Urinary bladder (tissue), 4 donors: ENCODE measurements around the gene AMDHD1. TPM values are rescaled to one million over a fixed set of nuclear protein-coding genes. Genes with fewer than 3 reads are reported as not detected.

Source experiments
- DNase-seq: peaks from one replicate; pipeline ENCODE4 v3.0.0-alpha.2; 2015; ENCODE audit errors: extremely low spot score
- H3K27ac ChIP-seq: one replicate; pipeline ENCODE4 v1.5.1; 2013; ENCODE audit warnings: low read depth, mild to moderate bottlenecking, moderate library complexity
- H3K36me3 ChIP-seq: one replicate; pipeline ENCODE4 v1.6.1; 2013; ENCODE audit warnings: mild to moderate bottlenecking, moderate library complexity; ENCODE audit not compliant: insufficient read depth
- H3K4me1 ChIP-seq: one replicate; pipeline ENCODE4 v1.6.1; 2013; ENCODE audit warnings: mild to moderate bottlenecking, moderate library complexity; ENCODE audit not compliant: insufficient read depth
- H3K4me3 ChIP-seq: one replicate; pipeline ENCODE4 v1.5.1; 2013; ENCODE audit warnings: low read depth, low read length
- WGBS: extraction: QIAGEN DNeasy Blood & Tissue Kit; methylation state at CpG from one replicate; pipeline ENCODE4 v1.1.7; 2013; 5-methylcytosine and 5-hydroxymethylcytosine counted together
- polyA plus RNA-seq: library from polyadenylated mRNA; stranded (reverse); fragments of 200-250 nt; gene quantifications from one replicate; pipeline ENCODE4 v1.2.3, GENCODE V29; 2013
- total RNA-seq: library from RNA; depleted of rRNA; stranded (reverse); fragments of >200 nt; gene quantifications from one replicate; pipeline ENCODE4 v1.2.3, GENCODE V29; 2014
- donor health status: healthy with polysubstance abuse.
- donor health status: healthy.

The AMDHD1 gene
- total and polyA plus RNA-seq, 2 donors, result 0.16 to 0.80 TPM

GRCh38 chr12:95993907-95994306, 50.8 kb downstream of the AMDHD1 start:
- Histone ChIP-seq H3K36me3 (no peaks in the 10 kb centered on the region), H3K27ac (no peak overlapping the region), H3K4me3 (no peak overlapping the region), H3K4me1 (no peaks in the 10 kb centered on the region)
- WGBS, result 82% methylated on average over 7 of the region's 7 CpGs
- no peak for DNase-seq

- DNase-seq, result no peak
- 89% methylated on average over 5 of the region's 5 CpGs for WGBS
- Histone ChIP-seq H3K4me3 (no peak overlapping the region), H3K36me3 (no peaks in the 10 kb centered on the region), H3K4me1 (no peaks in the 10 kb centered on the region), H3K27ac (no peak overlapping the region)
Observed at GRCh38 chr12:95994476-95994875, 51.3 kb downstream of the AMDHD1 start.

DNA sequence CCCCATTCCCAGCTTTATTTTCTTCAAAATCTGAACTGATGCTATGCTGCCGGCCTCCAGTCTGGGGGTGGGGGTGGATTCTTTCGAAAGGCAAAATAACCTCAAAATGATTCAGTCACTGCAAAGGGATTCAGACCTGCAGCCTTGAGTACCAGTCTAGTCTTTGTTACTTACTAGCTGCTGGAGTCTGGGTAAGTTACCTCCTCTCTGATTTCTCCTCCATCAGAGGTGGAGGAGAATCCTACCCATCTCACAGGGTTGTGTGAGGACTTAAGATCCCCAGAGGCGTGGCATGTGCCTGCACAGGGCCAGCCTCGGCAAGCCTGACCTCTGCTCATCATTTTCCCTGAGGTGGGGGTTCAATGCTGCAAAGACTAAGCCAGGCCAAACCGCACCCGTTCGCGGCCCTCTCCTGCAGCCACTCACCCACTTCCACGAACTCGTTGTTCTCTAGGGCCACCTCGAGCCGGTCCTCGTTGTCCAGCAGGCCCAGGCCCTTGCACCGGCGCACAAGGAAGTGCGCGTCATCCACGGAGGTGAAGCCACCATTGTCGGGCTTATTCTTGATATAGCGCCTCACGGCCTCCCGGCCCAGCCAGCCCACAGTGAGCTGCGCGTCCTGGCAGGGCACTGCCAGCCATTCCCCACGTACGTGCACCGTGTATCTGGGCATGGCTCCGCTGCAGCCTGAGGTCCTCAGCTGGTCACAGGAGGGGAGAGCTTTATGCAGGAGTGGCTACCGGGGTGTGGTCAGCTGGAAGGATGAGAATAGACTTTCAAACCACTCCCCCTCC, 52.3 kb downstream of the AMDHD1 start:
- H3K27ac ChIP-seq, result no peak overlapping the region
- 93% methylated on average over 29 of the region's 29 CpGs for WGBS
- no peak overlapping the region for H3K4me3 ChIP-seq
- DNase-seq, result no peak
- no peaks in the 10 kb centered on the region for H3K36me3 ChIP-seq
- H3K4me1 ChIP-seq, result no peaks in the 10 kb centered on the region

GRCh38 chr12:95996034-95996658, 53.0 kb downstream of the AMDHD1 start, which contains the start of gene HAL:
HAL (minus strand) TSS chr12:95996344; CDS start chr12:95995910, 434 bp downstream.
- WGBS, result 71% methylated on average over 7 of the region's 7 CpGs
- Histone ChIP-seq H3K4me3 (no peak within 1 kb of the TSS), H3K27ac (no peak within 1 kb of the TSS), H3K36me3 (no peaks in the 10 kb centered on the region), H3K4me1 (no peaks in the 10 kb centered on the region)
- DNase-seq, result no peak

DNA sequence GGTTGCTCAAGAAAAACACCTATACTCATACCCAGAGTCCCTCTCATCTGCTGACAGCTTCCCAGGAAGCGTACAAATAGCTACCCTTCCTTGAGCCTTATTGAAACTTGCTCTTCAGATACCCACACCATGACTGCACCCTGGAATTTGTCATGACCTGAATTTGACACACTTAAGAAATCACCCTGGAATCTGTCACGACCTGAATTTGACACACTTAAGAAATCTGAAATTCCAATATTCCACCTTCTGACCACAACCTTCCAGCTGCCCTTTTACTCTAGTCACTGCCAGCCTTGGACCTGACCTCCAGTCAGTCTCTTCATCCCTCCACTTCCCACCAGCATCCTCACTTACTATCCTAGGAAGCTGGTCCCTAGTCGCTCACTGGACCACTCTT, 54.1 kb downstream of the AMDHD1 start:
- H3K4me3 ChIP-seq, result no peak overlapping the region
- no peaks in the 10 kb centered on the region for H3K4me1 ChIP-seq

GRCh38 chr12:95997911-95998510, 54.9 kb downstream of the AMDHD1 start:
- DNase-seq, result no peak
- Histone ChIP-seq H3K4me3 (no peak overlapping the region), H3K27ac (no peak overlapping the region), H3K4me1 (no peaks in the 10 kb centered on the region), H3K36me3 (no peaks in the 10 kb centered on the region)
- 90% methylated on average over 5 of the region's 5 CpGs for WGBS

More for the DNA sequence above, 54.1 kb downstream of the AMDHD1 start:
- 89% methylated on average over 3 of the region's 3 CpGs for WGBS
- no peak for DNase-seq
- no peaks in the 10 kb centered on the region for H3K36me3 ChIP-seq
- H3K27ac ChIP-seq, result no peak overlapping the region

- H3K4me1 ChIP-seq, result no peaks in the 10 kb centered on the region
- H3K27ac ChIP-seq, result no peak overlapping the region
- no peaks in the 10 kb centered on the region for H3K36me3 ChIP-seq
- no peak overlapping the region for H3K4me3 ChIP-seq
- WGBS, result 20% methylated on average over 7 of the region's 7 CpGs
- peak; percentile 18 for DNase-seq
Observed at GRCh38 chr12:95998611-95999286, 55.6 kb downstream of the AMDHD1 start.

GRCh38 chr12:95999484-95999883, 56.4 kb downstream of the AMDHD1 start:
- Histone ChIP-seq H3K36me3 (no peaks in the 10 kb centered on the region), H3K27ac (no peak overlapping the region)
- 91% methylated on average over 5 of the region's 5 CpGs for WGBS

DNA sequence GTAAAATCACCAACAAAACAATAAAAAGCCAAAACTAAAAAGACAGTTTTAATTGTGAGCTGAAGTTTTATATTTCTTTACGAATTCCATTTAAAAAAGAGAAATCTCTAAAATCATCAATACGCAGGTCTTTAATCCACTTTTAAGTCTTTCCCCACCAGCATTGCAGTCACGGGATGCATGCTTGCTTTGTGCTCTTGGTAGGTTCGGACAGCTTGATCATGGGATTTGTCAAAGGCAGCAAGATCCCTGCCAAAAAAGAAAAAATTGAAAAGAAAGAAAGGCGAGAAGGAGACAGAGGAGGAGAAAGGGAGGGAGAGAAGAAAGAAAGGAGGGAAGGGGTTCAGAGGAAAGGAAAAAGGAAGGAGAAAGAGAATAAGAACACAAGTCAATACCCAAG, 57.7 kb downstream of the AMDHD1 start:
- no peak overlapping the region for H3K4me3 ChIP-seq
- H3K4me1 ChIP-seq, result no peaks in the 10 kb centered on the region
- WGBS, result 85% methylated on average over 5 of the region's 5 CpGs
- no peak overlapping the region for H3K27ac ChIP-seq
- DNase-seq, result no peak
- peaks cover 2% of the 10 kb centered on the region for H3K36me3 ChIP-seq

More at GRCh38 chr12:95999484-95999883, 56.4 kb downstream of the AMDHD1 start:
- Histone ChIP-seq H3K4me1 (no peaks in the 10 kb centered on the region), H3K4me3 (no peak overlapping the region)
- no peak for DNase-seq

GRCh38 chr12:96006727-96007126, 63.6 kb downstream of the AMDHD1 start:
- 94% methylated on average over 1 of the region's 1 CpG for WGBS
- no peak for DNase-seq
- Histone ChIP-seq H3K4me3 (no peak overlapping the region), H3K4me1 (no peaks in the 10 kb centered on the region), H3K27ac (no peak overlapping the region), H3K36me3 (peaks cover 2% of the 10 kb centered on the region)

- H3K36me3 ChIP-seq, result peaks cover 2% of the 10 kb centered on the region
- no peak overlapping the region for H3K4me3 ChIP-seq
- 19% methylated on average over 1 of the region's 1 CpG for WGBS
- no peaks in the 10 kb centered on the region for H3K4me1 ChIP-seq
- no peak overlapping the region for H3K27ac ChIP-seq
- DNase-seq, result no peak
Observed at GRCh38 chr12:96007729-96008128, 64.6 kb downstream of the AMDHD1 start.

GRCh38 chr12:96014943-96015599, 71.9 kb downstream of the AMDHD1 start:
- no peak for DNase-seq
- WGBS, result 86% methylated on average over 3 of the region's 3 CpGs
- no peak overlapping the region for H3K4me3 ChIP-seq
- H3K4me1 ChIP-seq, result no peaks in the 10 kb centered on the region
- H3K27ac ChIP-seq, result no peak overlapping the region
- peaks cover 7% of the 10 kb centered on the region for H3K36me3 ChIP-seq

- no peak for DNase-seq
- Histone ChIP-seq H3K36me3 (peaks cover 7% of the 10 kb centered on the region), H3K4me1 (no peaks in the 10 kb centered on the region), H3K27ac (no peak overlapping the region), H3K4me3 (no peak overlapping the region)
- WGBS, result 81% methylated on average over 5 of the region's 5 CpGs
Observed at GRCh38 chr12:96015672-96016071, 72.5 kb downstream of the AMDHD1 start.
